GM21367 (cell line): ENCODE measurements around the gene SERPINB3.
"Not testable (repeated sequence)": the region's sequence is repeated elsewhere in the genome, so short reads cannot be mapped to it uniquely, and the experiment has no call there.

ENCODE experiments used
- ATAC-seq: cut with Tn5 transposase; IDR thresholded peaks from one replicate; pipeline ENCODE4 v1.9.1; 2021; ENCODE audit not compliant: unreplicated experiment

Gene SERPINB3

DNA sequence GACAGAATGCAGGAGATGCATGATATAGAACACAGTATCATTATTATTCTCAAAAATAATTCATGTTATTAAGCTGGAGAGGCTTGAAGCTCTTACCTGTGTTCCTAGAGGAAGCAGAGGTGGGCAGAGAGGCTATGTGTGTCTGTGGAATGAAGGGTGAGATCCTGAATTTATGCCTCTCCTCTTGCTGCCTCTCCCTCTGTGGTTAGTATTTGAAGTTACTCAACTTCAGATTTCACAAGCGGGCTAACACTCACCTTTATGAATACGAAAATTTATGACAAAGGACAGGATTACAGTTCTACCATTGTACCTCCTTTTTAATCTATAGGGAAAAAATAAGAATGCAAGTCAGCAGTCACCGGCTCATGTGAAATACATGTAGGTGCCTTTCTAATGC is at the start of gene SERPINB3:
SERPINB3 (minus strand) TSS at position 144 of the 400 bp plus-strand sequence. CDS start 677 bp downstream, outside the sequence.
- not testable (repeated sequence) for ATAC-seq

DNA sequence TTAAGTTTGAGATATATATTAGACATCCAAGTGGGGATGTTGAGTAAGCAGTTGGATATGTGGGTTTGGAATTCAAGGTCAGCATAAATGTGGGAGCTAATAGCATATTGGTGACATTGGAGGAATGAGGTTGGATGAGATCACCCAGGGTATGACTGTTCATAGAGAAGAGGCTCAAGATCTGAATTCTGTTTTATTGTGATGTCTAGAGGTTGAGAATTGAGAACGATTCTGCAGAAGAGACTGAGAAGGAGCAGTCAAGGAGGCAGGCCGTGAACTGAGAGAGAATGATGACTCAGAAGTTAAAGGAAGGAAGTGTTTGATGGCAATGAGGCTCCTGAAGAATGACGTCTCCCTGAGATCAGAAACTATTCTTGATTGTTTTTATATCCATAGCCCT is 47.0 kb upstream of the SERPINB3 start:
- ATAC-seq, result no peak

DNA sequence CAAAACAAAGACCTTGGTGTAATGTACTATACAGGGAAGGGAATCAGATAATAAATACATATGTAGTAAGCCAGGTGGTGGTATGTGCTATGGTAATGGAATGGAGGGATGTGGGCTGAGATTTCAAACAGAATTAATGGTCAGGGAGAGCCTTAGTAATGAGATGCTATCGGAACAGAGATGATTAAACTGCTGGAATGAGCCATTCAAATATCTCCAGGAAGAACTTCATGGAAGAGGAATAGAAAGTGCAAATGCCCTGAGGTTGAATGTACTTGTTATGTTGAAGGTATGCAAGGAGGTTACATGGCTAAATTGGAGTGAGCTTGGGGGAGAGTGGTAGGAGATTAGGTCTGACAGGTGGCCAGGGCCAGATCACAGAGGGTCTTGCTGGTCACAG is 46.1 kb upstream of the SERPINB3 start:
- ATAC-seq, result no peak

GRCh38 chr18:63705401-63705800 is 43.7 kb upstream of the SERPINB3 start:
- no peak for ATAC-seq

GRCh38 chr18:63702660-63703059 is 41.0 kb upstream of the SERPINB3 start, which contains the start of gene SERPINB11:
TSS of gene SERPINB11 (plus strand) at chr18:63702960. CDS start at chr18:63710194, 7,234 bp downstream.
- ATAC-seq, result no peak

GRCh38 chr18:63701952-63702351 is 40.3 kb upstream of the SERPINB3 start:
- no peak for ATAC-seq

DNA sequence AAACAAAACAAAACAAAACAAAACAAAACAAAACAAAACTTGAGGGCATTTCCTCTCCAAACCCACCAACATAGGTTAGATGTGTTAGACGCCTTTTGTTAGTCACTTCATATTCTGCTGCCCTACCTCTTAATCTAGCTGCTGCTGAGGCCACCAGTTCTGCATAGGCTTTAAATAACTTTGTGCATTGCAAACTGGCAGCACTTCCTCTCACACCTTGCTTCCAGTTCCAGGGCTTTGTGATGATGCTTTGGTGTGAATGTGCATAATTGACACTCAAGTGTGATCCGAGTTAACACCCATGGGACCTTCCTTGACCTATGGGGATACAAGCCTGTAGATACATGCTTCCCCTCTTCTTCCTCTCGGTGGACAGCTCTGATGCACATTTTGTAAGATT is 38.8 kb upstream of the SERPINB3 start:
- no peak for ATAC-seq

DNA sequence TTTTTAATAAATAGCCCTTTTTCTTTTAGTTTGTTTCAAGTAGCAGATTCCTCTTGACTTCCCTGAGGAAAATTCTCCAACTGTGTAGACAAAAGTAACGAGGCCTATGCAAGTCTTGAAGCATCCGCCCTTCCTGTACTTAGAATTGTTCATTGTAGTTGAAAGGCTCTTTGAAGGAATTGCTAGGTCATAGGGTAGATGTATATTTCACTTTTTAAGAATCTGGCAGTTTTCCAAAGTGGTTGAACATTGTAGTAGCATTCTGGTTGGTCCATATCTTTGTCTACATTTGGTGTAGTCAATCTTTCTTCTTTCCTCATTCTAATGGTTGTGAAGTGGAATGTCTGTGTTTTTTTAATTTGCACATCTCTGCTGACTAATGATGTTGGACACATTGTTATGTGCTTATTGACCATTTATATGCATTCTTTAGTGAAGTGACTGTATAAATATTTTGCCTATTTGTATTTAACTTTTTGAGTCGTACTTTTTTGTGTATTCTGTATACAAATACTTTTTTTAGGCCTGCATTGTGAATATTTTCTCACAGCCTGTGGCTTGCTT is 35.5 kb upstream of the SERPINB3 start:
- no peak for ATAC-seq

DNA sequence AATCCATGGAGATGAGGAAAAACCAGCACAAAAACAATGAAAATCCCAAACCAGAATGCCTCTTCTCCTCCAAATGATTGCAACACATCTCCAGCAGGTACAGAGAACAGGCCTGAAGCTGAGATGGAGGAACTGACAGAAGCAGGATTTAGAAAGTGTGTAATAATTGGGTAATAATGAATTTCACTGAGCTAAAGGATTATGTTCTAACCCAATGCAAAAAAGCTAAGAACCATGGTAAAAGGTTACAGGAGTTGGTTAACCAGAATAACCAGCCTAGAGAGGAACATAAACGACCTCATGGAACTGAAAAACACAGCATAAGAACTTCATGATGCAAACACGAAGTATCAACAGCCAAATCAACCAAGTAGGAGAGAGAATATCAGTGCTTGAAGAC is 27.4 kb upstream of the SERPINB3 start:
- ATAC-seq, result no peak

DNA sequence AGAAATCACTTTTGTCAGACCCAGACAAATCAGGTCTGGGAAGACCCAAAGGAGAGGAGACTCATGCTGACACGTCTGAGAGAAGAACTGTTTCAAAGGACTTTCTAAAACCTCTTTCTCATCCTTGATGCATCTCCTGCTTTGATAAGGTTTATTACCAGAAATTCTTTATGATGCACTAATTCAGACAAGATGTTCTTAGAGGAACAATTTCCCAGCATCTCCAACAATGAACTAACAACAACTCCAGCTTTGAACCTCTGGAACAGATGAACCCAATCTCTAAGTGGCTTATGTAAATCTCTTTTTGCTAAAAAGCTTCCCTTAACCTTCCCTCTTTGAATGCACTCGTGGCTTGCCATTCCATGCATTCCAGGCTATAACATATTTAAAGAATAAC is 25.2 kb upstream of the SERPINB3 start:
- ATAC-seq, result no peak

GRCh38 chr18:63684718-63685117 is 23.0 kb upstream of the SERPINB3 start:
- no peak for ATAC-seq

DNA sequence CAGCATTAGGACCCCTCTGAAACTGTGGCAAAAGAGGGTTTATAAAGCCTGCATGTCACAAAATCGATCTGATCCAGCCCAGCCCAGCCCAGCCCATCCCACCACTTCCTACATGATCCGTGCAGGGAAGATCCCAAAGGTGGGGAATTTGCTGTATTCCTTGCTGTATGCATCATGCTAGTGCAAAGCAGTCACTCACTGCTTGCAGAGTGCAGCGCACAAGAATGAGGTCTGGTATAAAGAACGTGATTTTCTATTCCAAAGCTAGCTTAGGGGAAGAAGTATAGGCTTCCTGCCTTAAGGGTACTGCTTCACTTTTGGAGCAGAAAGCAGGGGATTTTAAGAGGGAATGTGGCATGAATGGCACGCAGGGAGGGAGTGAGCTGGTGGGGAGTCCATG is 22.2 kb upstream of the SERPINB3 start:
- no peak for ATAC-seq

DNA sequence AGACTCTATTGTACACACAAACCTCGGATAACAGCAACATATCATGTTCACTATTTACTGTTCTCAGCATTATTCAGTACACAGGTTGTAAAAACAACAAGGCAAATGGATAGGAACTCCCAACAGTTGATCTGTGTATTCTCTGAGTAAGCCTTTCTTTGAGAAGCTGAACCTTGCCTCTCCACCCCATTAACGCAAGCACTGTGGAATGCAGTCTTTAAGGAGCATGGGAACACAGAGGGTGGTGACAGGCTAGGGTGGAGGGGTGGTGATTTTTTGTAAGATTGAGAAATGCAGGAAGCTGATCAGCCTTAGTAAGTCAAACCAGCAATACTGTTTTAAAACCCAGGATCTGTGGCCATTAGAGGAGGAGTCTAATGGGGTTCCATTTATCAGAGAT is 21.5 kb upstream of the SERPINB3 start:
- no peak for ATAC-seq

GRCh38 chr18:63681449-63682340 is 20.0 kb upstream of the SERPINB3 start:
- ATAC-seq, result no peak

- no peak for ATAC-seq
Measured at GRCh38 chr18:63679820-63680606, 18.3 kb upstream of the SERPINB3 start.

GRCh38 chr18:63677500-63678225 is 16.0 kb upstream of the SERPINB3 start:
- ATAC-seq, result no peak

DNA sequence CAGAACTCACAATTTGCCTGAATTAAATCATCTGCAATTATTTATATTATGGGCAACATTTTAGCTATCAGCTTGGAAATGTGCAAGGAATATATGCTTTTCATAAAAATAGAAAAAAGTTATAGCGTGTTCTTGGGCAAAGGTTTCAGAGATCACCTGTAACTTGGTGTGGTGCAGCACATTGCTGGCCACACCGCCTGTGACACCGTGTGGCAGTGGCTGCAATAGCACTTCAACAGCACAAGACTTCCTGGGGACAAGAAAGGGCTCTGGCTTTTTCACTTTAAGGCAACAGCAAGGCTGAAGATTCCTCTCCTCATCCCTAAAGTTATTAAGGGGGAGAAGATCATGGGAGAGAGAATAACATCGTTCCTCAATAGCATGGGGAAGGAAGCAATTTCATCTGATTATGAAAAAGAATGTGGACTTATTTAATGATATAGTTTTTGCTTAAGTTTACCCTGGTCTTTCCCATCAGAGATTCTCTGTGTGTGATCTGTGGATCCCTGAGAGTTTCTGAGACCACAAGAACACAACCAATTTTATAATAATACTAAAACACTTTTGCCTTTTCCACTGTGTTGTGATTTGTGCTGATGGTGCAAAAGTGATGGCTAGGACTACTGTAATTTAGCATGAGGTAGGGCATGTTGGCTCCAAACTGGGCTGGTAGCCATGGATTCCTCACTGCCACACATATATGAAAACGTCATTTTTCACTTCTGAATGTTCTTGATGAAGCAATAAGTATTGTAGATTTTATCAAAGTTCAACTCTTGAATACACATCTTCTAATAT is 15.0 kb upstream of the SERPINB3 start:
- ATAC-seq, result no peak

DNA sequence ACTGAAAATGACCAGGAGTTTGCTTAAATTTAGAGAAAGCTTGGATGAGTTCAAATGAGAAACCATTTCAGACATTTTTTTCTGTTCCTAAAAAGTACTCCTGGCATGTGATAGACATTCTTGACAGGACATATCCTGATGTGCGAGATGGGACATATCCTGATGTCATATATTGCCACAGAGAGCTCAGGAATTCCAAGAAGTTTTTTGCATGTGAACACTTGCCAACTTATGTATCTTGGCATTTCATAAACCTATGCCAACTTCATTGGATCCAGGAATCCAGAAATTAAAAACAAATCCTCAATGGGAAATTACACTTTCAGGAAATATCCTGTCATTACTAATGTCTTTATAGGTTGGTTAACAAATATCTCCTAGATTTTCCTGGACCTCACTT is 2.9 kb upstream of the SERPINB3 start:
- ATAC-seq, result no peak

- ATAC-seq, result not testable (repeated sequence)
Measured at GRCh38 chr18:63658920-63659319, 2.8 kb downstream of the SERPINB3 start.

DNA sequence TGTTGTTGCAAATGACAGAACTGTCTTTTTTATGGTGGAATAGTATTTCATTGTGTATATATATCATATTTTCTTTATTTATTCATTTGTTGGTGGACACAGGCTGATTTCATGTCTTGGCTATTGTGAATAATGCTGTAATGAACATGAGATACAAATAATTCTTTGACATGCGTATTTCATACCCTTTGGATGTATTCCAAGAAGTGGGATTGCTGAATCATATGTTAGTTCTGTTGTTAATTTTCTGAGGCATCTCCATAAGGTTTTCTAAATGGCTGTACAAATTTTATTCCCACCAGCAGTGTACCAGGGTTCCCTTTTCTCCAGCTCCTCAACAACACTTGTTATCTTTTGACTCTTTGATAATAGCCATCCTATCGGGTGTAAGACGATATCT is 11.4 kb downstream of the SERPINB3 start:
- not testable (repeated sequence) for ATAC-seq
